HG02852 (cell line): ENCODE data around the gene WWC1.

Source experiments
- ATAC-seq: cut with Tn5 transposase; IDR thresholded peaks from one replicate; pipeline ENCODE4 v1.9.1; 2021; ENCODE audit warnings: mild to moderate bottlenecking, moderate library complexity; ENCODE audit not compliant: unreplicated experiment

The WWC1 gene

DNA sequence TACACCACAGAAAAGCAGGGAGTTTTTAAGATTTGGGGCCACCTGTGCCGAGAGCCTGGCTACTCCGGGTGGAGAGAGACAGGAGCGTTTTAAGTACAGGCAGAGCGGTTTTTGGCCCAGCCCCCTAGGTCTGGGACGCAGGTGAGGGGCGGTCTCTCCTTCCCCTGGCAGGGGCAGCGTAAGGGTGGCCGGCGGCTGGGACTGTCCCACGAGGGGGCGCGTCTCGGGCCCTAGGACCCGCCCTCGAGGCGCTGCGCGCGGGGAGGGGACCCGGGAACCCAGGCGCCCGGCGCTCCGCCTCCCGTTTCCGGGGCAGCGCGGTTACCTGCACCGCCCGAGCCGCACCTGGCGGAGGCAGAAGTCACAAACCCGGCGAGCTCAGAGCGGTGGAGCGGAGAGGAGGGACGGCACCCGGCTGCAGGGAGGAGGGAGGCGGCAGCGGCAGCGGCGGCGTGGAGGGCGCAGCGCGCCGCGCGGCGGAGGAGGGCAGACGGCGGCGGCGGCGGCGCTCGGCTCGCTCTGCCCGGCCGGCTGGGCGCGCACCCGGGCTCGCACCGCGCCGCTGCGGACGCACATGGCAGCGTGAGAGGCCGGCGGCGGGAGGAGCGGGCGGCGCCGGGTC, at the start of gene WWC1:
Gene WWC1 (plus strand): TSS at position 304 of the 622 bp plus-strand sequence. CDS start 508 bp downstream, outside the sequence.
- peak; percentile 65 for ATAC-seq

DNA sequence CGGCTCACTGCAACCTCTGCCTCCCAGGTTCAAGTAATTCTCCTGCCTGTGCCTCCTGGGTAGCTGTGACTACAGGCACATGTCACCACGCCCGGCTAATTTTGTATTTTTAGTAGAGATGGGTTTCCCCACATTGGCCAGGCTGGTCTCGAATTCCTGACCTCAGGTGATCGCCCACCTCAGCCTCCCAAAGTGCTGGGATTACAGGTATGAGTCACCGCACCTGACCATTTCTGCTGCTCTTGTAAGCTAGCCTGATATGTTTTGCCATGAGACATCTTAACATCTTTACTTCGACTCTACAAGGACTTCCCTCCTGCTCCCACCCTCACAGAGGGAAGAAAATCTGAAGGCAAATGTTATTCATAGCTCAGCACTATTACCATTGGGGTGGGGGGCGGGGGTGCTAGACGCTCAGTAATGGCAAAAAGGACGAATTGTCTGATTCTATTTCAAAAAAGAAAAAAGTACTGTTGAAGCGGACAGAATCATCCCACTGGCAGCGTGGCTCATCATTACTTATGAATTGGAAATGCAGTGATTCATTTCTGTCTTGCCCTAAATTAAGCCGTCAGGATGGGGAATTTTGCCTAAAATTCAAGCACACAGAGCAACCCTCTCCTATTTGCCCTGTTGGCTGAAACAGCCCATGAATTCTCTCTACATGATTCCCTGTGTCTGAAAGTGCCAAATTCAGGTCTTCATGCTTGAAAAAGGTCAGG, 46.4 kb upstream of the WWC1 start:
- no peak for ATAC-seq

DNA sequence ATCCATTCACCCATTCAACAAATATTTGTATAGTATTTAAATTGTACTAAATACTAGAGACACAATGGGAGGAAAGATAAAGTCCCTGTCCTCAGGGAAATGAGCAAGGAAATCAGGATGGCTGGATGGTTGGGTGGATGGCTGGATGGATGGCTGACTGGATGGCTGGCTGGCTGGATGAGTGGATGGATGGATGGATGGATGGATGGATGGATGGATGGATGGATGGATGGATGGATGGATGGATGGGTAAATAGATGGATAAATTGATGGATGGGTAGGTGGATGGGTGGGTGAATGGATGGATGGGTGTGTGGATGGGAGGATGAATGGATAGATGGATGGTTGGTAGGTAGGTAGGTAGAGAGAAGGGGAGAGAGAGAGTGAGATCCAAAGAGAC, 41.5 kb upstream of the WWC1 start:
- ATAC-seq, result no peak

DNA sequence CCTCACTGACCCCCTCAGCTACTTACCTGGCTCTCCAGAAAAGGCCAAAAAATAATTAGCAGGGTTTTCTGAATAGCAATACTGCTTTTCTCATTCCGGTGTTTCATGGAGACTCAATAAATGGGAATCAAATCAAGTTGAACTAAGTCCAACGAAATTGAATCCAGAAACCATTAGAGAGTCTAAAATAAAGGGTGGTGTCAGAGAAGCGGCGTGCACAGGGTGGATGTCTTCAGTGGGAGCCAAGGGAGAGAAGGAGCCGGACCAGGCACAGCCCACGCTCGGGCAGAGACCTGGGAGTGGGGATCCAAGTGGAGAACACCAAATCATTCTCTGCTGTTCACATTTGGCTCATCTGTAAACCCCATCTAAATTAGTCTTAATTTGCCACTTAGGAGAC, 40.2 kb upstream of the WWC1 start:
- ATAC-seq, result no peak

DNA sequence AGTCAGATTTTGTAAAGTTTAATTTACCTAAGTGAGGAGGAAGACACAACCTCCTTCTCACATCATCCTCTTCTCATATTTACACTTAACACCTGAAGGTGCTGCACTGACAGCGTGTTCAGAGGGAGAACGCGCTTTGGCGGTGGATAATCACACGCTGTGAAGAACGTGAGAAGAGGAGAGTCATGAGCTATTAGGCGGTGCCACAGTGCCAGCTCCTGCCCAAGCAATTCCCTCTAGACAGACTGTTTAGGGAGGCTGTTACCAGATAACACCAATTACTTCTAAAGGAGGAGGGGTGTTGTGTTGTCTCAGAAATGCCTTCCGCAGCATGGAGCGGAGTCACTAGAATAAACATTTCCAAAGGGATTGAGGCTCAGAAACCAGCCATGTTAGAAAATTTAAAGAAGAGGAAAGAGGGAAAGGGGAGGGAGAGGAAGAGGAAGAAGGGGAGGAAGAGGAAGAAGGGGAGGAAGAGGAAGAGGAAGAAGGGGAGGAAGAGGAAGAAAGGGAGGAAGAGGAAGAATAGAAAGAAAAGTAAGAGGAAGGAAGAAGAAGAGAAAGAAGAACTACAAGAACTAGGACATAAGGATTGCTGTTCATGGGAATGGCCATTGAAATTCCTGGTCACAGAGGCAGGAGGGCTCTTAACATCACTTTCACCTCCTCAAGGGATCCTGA, 37.3 kb upstream of the WWC1 start:
- ATAC-seq, result no peak

DNA sequence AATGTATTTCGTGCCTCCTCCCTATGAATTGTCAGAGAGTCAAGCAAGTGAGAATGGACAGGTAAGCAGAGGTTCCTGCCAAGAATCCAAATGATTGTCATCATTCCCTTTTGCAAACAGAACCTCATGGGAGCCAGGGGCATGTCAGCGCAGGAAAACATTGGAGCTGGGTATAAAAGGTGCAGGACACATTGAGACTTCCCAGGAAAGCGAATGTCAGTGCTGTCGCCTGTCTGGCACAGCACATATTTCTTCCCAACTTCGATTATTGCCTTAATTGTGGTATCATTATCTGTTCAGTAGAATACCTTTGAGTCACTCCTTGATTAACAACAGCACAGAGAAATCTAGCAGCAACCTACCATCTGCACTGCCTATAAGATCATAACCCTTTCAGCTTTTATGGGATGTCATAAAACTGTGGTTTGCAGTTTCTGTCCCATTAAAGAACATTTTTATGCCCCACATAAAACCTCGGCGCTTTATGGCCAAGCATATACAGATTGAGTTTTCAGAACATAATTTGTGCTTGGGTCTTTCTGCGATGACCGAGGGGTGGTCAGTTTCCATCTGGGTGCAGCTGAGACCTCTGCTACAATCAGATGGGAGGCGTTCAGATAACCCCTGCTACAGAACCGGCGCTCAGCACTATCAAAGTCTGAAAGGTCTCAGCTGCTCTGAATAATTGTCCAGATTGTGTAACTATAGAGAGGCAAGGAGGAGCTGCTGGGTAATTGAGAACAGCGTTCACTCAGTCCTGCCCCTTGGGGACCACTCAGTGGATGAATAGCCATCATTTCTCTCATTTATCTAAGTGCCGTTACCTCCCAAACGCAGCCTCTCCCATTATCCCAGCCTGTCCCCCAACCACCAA, 30.9 kb upstream of the WWC1 start:
- ATAC-seq, result no peak

DNA sequence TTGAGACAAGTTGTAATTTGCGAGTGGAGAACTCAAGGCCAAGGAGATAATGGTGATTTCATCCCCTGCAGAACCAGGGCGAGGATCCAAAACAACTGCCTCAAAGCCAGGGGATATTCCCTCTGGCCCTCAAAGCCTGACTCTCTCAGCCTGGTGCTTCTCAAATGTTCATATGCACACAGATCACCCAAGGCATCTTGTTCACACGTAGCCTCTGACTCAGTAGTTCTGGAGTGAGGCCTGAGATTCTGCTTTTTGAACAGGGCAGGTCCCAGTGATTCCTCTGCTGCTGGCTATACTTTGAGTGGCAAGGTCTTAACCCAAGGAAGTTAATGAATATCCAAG, 30.2 kb upstream of the WWC1 start:
- no peak for ATAC-seq

DNA sequence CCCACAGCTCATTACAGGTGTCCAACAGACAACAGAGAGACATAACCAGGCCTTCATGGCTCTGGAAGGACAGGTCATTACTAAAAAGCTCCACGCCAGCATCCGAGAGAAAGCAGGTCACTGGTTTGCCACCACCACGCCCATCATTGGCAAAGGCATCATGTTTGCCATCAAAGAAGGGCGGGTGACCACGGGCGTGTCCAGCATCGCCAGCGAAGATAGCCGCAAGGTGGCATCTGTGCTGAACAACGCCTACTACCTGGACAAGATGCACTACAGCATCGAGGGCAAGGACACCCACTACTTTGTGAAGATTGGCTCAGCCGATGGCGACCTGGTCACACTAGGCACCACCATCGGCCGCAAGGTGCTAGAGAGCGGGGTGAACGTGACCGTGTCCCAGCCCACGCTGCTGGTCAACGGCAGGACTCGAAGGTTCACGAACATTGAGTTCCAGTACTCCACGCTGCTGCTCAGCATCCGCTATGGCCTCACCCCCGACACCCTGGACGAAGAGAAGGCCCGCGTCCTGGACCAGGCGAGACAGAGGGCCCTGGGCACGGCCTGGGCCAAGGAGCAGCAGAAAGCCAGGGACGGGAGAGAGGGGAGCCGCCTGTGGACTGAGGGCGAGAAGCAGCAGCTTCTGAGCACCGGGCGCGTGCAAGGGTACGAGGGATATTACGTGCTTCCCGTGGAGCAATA, 29.3 kb upstream of the WWC1 start:
- no peak for ATAC-seq

DNA sequence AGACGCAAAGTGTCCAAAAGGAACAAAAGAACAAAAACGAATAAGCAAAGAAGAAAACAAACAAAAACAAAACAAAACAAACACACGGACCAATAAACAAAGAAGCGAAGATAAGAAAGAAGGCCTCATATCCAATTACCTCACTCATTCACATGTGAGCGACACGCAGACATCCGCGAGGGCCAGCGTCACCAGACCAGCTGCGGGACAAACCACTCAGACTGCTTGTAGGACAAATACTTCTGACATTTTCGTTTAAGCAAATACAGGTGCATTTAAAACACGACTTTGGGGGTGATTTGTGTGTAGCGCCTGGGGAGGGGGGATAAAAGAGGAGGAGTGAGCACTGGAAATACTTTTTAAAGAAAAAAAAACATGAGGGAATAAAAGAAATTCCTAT, 28.3 kb upstream of the WWC1 start:
- ATAC-seq, result no peak

DNA sequence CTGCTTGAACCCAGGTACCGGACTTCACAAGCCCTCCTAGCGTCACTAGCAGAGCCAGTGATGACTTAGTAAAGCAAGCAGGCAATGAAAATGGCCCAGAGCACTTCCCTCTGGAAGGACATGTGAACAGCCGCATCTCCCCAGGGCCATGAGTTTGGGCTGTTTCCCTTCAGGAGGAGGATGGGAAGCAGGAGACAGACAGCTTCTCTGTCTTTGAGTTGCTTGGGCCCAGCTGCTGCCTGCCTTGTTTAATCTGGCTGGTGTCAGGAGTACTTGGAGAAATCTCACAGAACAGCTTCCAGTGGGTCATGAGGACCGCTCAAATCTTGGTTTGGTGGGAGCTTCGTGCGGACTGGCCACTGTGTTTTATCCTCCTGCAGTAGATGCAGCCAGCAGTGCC, 25.4 kb upstream of the WWC1 start:
- no peak for ATAC-seq

DNA sequence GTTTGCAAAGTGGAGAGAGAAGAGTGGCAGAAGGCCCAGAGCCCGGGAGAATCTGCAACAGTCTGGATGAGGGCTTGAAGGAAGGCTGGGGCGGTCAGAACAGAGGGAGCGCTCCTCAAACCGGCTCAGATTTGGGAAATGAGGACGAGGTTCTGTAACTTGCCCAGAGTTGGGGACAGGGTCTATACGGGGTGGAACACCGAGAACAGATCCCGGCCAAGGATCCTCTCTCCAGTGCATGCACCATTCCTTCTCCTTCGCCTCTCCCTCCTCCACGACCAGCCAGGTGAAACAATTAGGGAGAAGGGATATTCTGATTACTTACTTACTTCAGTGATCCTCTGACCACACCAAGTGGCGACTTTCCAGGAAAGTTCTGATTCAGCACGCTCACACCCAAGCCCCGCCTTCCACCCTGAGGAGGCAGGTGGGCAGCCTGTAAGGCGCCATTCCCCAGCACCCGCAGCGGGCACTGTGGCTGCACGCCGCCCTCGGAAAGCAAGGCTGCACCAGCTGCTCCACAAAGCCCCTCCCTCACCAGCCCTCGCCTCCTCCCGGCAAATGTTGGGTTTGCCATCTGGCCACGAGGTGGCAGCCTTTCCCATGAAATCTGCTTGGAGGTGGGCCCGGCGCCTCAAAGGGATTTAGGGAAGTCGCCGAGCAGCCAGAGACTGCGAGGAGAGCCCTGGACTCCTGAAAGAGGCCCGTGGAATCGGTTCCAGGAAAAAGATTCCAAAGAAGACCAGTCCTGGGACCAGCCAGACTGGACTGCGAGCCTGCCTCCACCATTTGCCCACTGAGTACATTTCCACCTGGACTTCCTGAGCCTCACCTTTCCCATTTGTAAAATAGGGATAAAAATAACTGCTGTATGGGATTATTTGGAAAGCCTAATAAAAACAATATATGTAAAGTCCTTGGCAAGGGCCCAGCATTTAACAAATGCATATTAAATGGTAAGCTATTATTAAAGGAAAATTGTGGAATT, 22.2 kb upstream of the WWC1 start:
- peak; percentile 92 for ATAC-seq

DNA sequence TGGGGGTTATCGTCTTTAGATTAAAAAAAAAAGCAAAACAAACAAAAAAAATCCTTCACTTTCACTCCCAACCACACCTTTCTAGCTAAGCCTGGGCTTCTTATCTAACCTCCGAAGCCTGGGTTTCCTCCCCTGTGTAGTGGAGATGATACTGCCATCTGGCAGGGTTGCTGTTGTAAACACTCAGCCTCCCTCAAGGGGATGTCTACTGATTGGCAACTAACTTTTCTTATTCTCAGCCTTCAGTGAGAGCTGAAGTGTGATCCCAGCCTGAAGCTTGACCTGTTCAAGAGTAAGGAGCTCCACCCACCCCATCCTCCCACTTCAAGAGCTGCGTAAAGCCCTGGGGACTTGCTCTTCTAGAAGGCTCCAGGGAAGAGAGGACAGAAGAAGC, 21.5 kb upstream of the WWC1 start:
- no peak for ATAC-seq

DNA sequence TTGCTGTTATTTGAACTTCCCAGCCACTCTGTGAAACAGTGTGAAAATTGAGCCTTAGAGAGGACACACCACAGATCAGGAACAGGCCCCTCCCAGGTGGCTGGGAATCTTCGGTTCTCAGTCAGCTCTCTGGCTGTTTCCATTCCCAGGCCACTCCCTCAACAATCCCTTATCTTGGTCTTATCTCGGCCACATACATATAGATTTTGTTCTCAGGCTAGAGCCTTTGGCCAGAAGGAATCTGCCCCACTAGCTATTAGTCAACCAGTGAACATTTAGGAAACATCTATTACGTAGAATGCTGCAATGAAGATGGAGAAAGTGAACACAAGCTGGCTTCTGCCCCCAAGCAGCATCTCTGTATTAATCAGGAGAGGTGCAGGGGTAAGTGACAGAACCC, 21.0 kb upstream of the WWC1 start:
- ATAC-seq, result no peak

DNA sequence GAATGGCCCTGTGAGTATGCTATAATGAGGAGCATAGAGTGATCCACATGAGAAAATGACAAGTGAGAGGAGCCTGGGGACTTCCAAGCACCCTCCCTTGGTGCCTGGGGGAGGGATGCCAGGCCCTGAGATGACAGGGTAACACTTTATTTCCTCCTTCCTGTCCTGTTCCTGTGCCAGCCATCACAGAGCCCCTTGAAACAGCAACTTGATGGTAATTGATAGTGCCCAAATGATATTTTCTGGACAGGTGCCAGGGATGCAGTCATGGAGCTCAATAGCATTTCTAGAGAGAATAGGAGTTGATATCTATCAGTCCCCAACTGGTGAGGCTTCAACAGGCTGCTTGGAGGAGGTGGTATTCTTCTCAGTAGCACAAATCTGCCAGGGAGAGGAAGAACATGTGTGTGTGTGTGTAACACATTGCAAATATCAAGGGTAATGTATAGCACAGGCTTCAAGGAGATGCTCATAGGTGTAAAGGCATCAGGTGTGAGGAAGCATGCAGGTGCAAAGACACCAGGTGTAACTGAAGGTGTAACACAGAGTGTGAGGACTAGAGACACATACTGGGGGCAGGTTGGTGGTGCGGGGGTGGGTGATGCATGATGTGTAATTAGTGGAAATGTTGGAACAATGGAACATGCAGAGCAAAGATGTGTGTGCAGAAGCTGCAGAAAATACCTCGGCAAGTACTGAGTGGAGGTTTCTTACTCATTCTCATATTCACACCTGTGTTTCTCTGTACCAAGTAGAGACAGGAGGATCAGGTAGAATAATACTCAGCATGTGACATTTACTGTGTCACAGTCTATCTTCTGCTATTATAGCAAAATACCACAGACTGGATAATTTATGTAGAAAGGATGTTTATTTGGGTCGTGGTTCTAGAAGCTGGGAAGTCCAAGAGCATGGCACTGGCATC, 18.1 kb upstream of the WWC1 start:
- no peak for ATAC-seq

DNA sequence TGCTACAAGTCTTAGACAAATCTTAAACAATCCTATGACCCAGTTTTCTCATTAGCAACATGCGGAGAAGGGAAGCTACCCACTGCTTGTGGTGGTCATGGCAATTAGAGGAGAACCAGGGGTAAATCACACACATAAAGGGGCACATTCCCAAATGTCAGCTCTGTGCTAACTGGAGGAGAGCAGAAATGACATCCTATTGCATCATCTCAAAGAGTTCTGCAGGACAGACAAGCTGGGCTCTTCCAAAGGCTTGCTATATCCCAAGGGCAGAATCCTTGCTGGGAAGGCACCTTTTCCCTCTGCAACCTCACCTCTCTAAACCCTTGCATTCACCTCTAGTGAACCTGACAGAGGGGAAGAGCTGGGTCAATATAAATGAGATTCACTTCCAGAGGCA, 17.0 kb upstream of the WWC1 start:
- ATAC-seq, result no peak

DNA sequence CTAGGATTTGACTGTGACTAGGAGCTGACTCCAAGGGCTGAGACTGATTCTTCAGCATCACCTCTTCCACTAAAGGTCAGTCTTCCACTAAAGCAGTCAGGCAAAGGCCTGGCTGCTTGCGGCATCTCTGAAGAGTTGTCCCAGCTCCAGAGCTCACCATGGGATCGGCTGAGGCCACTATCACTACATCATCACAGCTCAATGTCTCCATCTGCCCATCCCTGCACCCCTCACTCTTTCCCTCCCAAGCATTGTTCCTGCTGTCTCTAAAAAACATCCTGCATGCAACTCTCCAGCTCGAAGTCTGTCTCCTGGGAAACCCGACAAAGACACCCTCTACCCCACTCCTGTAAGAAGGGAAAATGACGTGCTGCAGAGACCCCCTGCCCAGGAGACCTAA, 15.5 kb upstream of the WWC1 start:
- no peak for ATAC-seq

DNA sequence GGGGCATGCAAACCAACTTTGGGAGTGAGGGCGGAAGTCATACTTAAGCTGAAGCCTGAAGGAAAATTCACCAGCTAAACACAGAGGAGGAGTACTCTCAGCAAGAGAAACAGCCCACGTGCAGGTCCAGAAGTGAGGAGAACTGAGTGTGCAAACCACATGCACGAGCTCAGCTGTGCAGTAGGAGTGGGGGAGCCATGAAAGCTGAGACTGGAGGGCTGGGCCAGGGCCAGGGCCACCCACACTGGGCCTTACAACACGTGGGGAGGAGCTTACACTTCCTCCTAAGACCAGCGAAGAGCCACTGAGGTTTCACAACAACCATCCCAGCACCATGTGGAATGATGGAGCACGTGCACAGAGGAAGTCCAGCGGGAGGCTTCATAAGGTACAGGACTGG, 9.3 kb upstream of the WWC1 start:
- ATAC-seq, result no peak

DNA sequence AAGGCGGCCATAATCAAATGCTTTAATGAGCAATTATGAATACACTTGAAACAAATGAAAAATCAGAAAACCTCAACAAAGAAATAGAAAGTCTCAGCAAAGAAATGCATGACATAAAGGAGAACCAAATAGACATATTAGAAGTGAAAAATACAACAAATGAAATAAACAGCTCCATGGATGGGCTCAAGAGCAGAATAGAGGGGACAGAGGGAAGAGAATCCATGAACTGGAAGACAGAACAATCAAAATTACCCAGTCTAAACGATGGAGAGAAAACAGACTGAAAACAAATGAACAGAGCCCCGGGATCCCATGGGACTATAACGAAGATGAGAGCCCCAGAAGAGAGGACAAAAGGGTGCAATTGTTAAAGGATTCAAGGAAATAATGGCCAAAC, 6.6 kb upstream of the WWC1 start:
- no peak for ATAC-seq

DNA sequence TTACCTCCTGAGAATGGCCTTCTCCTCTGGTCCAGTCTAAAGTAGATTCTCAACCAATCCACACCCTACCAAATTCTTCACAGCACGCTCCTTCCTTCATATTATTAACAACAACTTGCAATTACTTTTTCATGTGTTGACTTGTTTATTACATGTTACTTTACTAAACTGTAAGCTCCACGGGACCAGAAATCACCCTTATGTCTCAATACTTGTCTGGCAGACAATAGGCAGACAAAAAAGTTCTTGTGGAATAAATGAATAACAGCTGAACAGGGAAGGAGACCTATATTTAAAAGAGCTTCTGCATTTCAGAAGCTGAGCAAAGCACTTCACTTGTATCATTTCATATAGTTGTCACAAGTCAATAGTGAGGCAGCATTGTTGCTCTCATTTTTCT, 5.7 kb upstream of the WWC1 start:
- no peak for ATAC-seq
